HepG2 (cell line): ENCODE data around the gene SKI. TPM values are rescaled to one million over a fixed set of nuclear protein-coding genes. Genes with fewer than 3 reads are reported as not detected.

Source experiments
- ATAC-seq: fragments of 200-7000 bp; cut with Tn5 transposase; 3 replicates; pipeline ENCODE4 v1.9.1; 2020; ENCODE audit warnings: mild to moderate bottlenecking, moderate library complexity
- BruUV-seq: library from RNA; stranded (reverse); fragments of 400-500 nt; replicated peaks from 2 replicates; lab custom pipeline; 2021; lab: Mats Ljungman, UMichigan
- CTCF ChIA-PET: fragments of 300-600 bp; formaldehyde crosslinking; extraction: SDS; loops from one replicate; lab custom pipeline; 2021; ENCODE audit warnings: low total read pairs, inconsistent platforms, low intra/inter-chr PET ratio; lab: Yijun Ruan, JAX
- POLR2A ChIA-PET: fragments of 350-600 bp; sonication (Branson Sonifier 250); formaldehyde crosslinking; loops from one replicate; lab custom pipeline; 2020; ENCODE audit warnings: antibody characterized with exemption, inconsistent platforms; lab: Yijun Ruan, JAX
- DNase-seq: peaks from one replicate; pipeline ENCODE4 v3.0.0-alpha.2; 2015; ENCODE audit warnings: low spot score
- FAIRE-seq: peaks from 3 replicates; lab custom pipeline; 2011; peaks lifted over from hg19 to GRCh38; lab: Jason Lieb, UNC
- H2AFZ ChIP-seq: one replicate; pipeline ENCODE4 v1.6.1; 2011; ENCODE audit warnings: low read length, inconsistent platforms
- H3K27ac ChIP-seq: fragments of 300-600 bp; 3 replicates; pipeline ENCODE4 v1.8.0; 2011; ENCODE audit warnings: mixed run types, mild to moderate bottlenecking, mixed read lengths, low read length, inconsistent platforms; ENCODE audit not compliant: insufficient read depth; ENCODE audit errors: extremely low read length
- H3K27me3 ChIP-seq, 2 experiments: fragments of 200-600 bp in 1 of 2; 2 replicates in 1 of 2; 3 replicates in 1 of 2; pipeline versions ENCODE4 v1.6.0 to v1.8.0; 2011; ENCODE audit warnings: low read length in 2 of 2, mild to moderate bottlenecking in 2 of 2, moderate library complexity in 2 of 2, inconsistent platforms in 1 of 2; ENCODE audit not compliant: insufficient read depth in 2 of 2, control insufficient read depth in 1 of 2
- H3K36me3 ChIP-seq, 2 experiments: fragments of 200-600 bp in 1 of 2; replicated peaks in 1 of 2; 2 replicates in 1 of 2; 3 replicates in 1 of 2; pipeline versions ENCODE4 v1.5.1 to v1.8.0; 2011; ENCODE audit warnings: low read length in 2 of 2, inconsistent platforms in 1 of 2; ENCODE audit not compliant: insufficient read depth in 2 of 2, control insufficient read depth in 1 of 2
- H3K4me1 ChIP-seq: 2 replicates; pipeline ENCODE4 v1.5.1; 2012; ENCODE audit warnings: low read length, inconsistent platforms; ENCODE audit not compliant: insufficient read depth
- H3K4me2 ChIP-seq: 2 replicates; pipeline ENCODE4 v1.6.0; 2011; ENCODE audit warnings: low read depth, low read length, inconsistent platforms
- H3K4me3 ChIP-seq, 3 experiments: fragments of 200-600 bp in 1 of 3; sonication (generic), shearing (Covaris generic) in 1 of 3; replicated peaks in 1 of 3; 2 replicates each; pipeline ENCODE4 v1.5.1; 2011 to 2016; ENCODE audit warnings: low read length in 3 of 3, inconsistent platforms in 2 of 3, low read depth in 2 of 3, mild to moderate bottlenecking in 2 of 3, control low read depth in 1 of 3, mixed read lengths in 1 of 3; ENCODE audit not compliant: insufficient read depth in 1 of 3
- H3K79me2 ChIP-seq: one replicate; pipeline ENCODE4 v1.6.1; 2011; ENCODE audit warnings: low read length, inconsistent platforms; ENCODE audit not compliant: insufficient read depth
- H3K9ac ChIP-seq: 2 replicates; pipeline ENCODE4 v1.6.0; 2011; ENCODE audit warnings: mild to moderate bottlenecking, low read depth, low read length, inconsistent platforms; ENCODE audit not compliant: insufficient read depth
- H3K9me3 ChIP-seq: 2 replicates; pipeline ENCODE4 v1.5.1; 2012; ENCODE audit warnings: mild to moderate bottlenecking, low read length
- H4K20me1 ChIP-seq: 2 replicates; pipeline ENCODE4 v1.6.0; 2011; ENCODE audit warnings: inconsistent platforms, mild to moderate bottlenecking, low read length, moderate library complexity; ENCODE audit not compliant: insufficient read depth
- FLYWCH1 ChIP-seq: sonication (generic); formaldehyde crosslinking; IDR thresholded peaks from 2 replicates; pipeline ENCODE4 v1.8.1; 2023; ENCODE audit warnings: mild to moderate bottlenecking, missing genetic modification reagents
- KLF15 ChIP-seq: sonication (generic); formaldehyde crosslinking; IDR thresholded peaks from 2 replicates; pipeline ENCODE4 v1.8.1; 2023; ENCODE audit warnings: borderline replicate concordance, mild to moderate bottlenecking, inconsistent platforms, missing genetic modification reagents, mixed read lengths
- MIER3 ChIP-seq: IDR thresholded peaks from 2 replicates; pipeline ENCODE4 v1.6.1; 2016; ENCODE audit warnings: missing compliant biosample characterization, borderline replicate concordance
- ZKSCAN8 ChIP-seq: IDR thresholded peaks from 2 replicates; pipeline ENCODE4 v1.6.1; 2016; ENCODE audit warnings: borderline replicate concordance, missing genetic modification reagents, missing compliant biosample characterization
- ZNF124 ChIP-seq: sonication (generic); formaldehyde crosslinking; IDR thresholded peaks from 2 replicates; pipeline ENCODE4 v1.4.0; 2020; ENCODE audit warnings: missing genetic modification reagents
- ZNF605 ChIP-seq: sonication (generic); formaldehyde crosslinking; IDR thresholded peaks from 2 replicates; pipeline ENCODE4 v1.8.0; 2022; ENCODE audit warnings: mild to moderate bottlenecking, missing genetic modification reagents
- WGBS: methylation state at CpG from one replicate; pipeline ENCODE4 v1.1.6; 2017; ENCODE audit warnings: low lambda C conversion rate; 5-methylcytosine and 5-hydroxymethylcytosine counted together
- in situ Hi-C: cut with HindIII; loops from 2 replicates; pipeline ENCODE4 v1.10.0; 2017; ENCODE audit warnings: low pct_unique_long_range_greater_than_20kb; ENCODE audit not compliant: extremely low pct_ligation_motif_present
- intact Hi-C: fragments of 100-400 bp; cut with micrococcal nuclease; formaldehyde crosslinking; loops from one replicate; pipeline ENCODE4 v1.10.0; 2022; ENCODE audit not compliant: unreplicated experiment
- polyA plus RNA-seq, 8 experiments: library from polyadenylated mRNA; depleted of rRNA in 3 of 8; stranded (reverse) in 7 of 8; unstranded in 1 of 8; fragments of >200 nt; fragmentation: Illumina TruSeq in 4 of 8; extraction: Trizol in 4 of 8; gene quantifications; 2 replicates each; pipeline versions ENCODE4 v1.2.1 to v1.2.3, GENCODE V29; 2011 to 2016; ENCODE audit warnings: low read depth in 4 of 8, missing spikeins in 1 of 8, mixed read lengths in 1 of 8; ENCODE audit not compliant: insufficient read depth in 1 of 8
- total RNA-seq, 5 experiments: library from RNA; depleted of rRNA; stranded (reverse); fragments of >200 nt; fragmentation: Illumina TruSeq; extraction: Trizol; gene quantifications; 2 replicates each; pipeline ENCODE4 v1.2.3, GENCODE V29; 2016; ENCODE audit warnings: low read depth in 1 of 5
- TF ChIP-seq, protein P1 (sequence below): sonication (generic); formaldehyde crosslinking; IDR thresholded peaks from 2 replicates; pipeline ENCODE4 v1.4.0; 2020; ENCODE audit warnings: mild to moderate bottlenecking, missing genetic modification reagents
- TF ChIP-seq, protein P2 (sequence below): sonication (generic); formaldehyde crosslinking; IDR thresholded peaks from 2 replicates; pipeline ENCODE4 v1.5.0; 2020; ENCODE audit warnings: mild to moderate bottlenecking, missing genetic modification reagents, borderline replicate concordance
- TF ChIP-seq, protein P3 (sequence below): sonication (generic); formaldehyde crosslinking; IDR thresholded peaks from 2 replicates; pipeline ENCODE4 v1.5.0; 2020; ENCODE audit warnings: mild to moderate bottlenecking, missing genetic modification reagents, moderate library complexity

The SKI gene
- total and polyA plus RNA-seq, 2 of the 13 experiments (the other 11 are each of a cell fraction or from before 2014, with no cell fraction given), result 4.7 to 6.9 TPM

DNA sequence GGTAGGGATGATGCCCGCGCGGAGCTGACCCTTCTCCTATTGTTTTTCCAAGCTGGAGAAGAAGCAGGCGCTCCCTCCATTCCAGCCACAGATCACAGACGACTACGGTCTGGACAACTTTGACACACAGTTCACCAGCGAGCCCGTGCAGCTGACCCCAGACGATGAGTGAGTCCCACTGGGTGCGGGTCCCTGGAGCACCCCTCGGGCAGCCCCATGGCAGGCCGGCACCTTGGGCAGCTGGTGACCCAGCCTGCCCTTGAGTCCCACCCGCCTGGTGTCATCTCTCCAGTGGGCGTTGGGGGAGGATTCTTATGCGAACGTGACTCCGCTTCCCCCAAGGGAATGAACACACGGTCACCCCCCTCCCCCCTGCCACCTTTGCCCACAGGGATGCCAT is 43.6 kb upstream of the SKI start:
- no peaks in the 10 kb centered on the region for H3K27me3 ChIP-seq
- in situ Hi-C loops (loop anchor here (25.0 kb wide), 1 partner anchor 328 kb away; no protein-coding TSS in a partner anchor), intact Hi-C loops (no loop called here)
- no TSS peak for BruUV-seq
- POLR2A ChIA-PET, result interaction anchor here (0.8 kb wide), 1 partner anchor 50 kb away, joined by 3 read pairs; no protein-coding TSS in a partner anchor
- 98% methylated on average over 13 of the region's 18 CpGs for WGBS
- DNase-seq (no peak), ATAC-seq (no peak), FAIRE-seq (no peak)
- H3K9ac ChIP-seq, result no peak overlapping the region
- CTCF ChIA-PET, result no interaction called here
- H3K27ac ChIP-seq, result no peak overlapping the region
- H4K20me1 ChIP-seq, result no peaks in the 10 kb centered on the region
- H3K4me3 ChIP-seq, result no peak overlapping the region
- TF ChIP-seq, protein P1, sequence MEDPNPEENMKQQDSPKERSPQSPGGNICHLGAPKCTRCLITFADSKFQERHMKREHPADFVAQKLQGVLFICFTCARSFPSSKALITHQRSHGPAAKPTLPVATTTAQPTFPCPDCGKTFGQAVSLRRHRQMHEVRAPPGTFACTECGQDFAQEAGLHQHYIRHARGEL (CRISPR knock-in tag), result no peak
- TF ChIP-seq ZNF124, result no peak
- TF ChIP-seq MIER3 (CRISPR knock-in tag), result no peak
- TF ChIP-seq, protein P2, sequence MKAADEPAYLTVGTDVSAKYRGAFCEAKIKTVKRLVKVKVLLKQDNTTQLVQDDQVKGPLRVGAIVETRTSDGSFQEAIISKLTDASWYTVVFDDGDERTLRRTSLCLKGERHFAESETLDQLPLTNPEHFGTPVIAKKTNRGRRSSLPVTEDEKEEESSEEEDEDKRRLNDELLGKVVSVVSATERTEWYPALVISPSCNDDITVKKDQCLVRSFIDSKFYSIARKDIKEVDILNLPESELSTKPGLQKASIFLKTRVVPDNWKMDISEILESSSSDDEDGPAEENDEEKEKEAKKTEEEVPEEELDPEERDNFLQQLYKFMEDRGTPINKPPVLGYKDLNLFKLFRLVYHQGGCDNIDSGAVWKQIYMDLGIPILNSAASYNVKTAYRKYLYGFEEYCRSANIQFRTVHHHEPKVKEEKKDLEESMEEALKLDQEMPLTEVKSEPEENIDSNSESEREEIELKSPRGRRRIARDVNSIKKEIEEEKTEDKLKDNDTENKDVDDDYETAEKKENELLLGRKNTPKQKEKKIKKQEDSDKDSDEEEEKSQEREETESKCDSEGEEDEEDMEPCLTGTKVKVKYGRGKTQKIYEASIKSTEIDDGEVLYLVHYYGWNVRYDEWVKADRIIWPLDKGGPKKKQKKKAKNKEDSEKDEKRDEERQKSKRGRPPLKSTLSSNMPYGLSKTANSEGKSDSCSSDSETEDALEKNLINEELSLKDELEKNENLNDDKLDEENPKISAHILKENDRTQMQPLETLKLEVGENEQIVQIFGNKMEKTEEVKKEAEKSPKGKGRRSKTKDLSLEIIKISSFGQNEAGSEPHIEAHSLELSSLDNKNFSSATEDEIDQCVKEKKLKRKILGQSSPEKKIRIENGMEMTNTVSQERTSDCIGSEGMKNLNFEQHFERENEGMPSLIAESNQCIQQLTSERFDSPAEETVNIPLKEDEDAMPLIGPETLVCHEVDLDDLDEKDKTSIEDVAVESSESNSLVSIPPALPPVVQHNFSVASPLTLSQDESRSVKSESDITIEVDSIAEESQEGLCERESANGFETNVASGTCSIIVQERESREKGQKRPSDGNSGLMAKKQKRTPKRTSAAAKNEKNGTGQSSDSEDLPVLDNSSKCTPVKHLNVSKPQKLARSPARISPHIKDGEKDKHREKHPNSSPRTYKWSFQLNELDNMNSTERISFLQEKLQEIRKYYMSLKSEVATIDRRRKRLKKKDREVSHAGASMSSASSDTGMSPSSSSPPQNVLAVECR (CRISPR knock-in tag), result no peak
- TF ChIP-seq ZNF605 (CRISPR knock-in tag), result no peak
- no peak for TF ChIP-seq FLYWCH1 (CRISPR knock-in tag)
- TF ChIP-seq, protein P3, sequence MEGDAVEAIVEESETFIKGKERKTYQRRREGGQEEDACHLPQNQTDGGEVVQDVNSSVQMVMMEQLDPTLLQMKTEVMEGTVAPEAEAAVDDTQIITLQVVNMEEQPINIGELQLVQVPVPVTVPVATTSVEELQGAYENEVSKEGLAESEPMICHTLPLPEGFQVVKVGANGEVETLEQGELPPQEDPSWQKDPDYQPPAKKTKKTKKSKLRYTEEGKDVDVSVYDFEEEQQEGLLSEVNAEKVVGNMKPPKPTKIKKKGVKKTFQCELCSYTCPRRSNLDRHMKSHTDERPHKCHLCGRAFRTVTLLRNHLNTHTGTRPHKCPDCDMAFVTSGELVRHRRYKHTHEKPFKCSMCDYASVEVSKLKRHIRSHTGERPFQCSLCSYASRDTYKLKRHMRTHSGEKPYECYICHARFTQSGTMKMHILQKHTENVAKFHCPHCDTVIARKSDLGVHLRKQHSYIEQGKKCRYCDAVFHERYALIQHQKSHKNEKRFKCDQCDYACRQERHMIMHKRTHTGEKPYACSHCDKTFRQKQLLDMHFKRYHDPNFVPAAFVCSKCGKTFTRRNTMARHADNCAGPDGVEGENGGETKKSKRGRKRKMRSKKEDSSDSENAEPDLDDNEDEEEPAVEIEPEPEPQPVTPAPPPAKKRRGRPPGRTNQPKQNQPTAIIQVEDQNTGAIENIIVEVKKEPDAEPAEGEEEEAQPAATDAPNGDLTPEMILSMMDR (CRISPR knock-in tag), result no peak
- TF ChIP-seq ZKSCAN8 (CRISPR knock-in tag), result no peak
- no peak for TF ChIP-seq KLF15 (CRISPR knock-in tag)
- no peaks in the 10 kb centered on the region for H3K9me3 ChIP-seq
- no peak overlapping the region for H3K4me2 ChIP-seq
- no peaks in the 10 kb centered on the region for H3K79me2 ChIP-seq
- H3K4me1 ChIP-seq, result peaks cover 5% of the 10 kb centered on the region
- peaks cover 5 to 17% of the 10 kb centered on the region in 2 experiments for H3K36me3 ChIP-seq
- no peak overlapping the region for H2AFZ ChIP-seq
